ENCODE results near the gene SRC.

- TF ChIP-seq CTCF (IDR thresholded peaks at IDR 0.05) (no peak), POLR2A (IDR thresholded peaks at IDR 0.05) (no peak)
Observed at GRCh38 chr20:37452236-37452635, 106.3 kb downstream of the SRC start.

Measured in body of pancreas (tissue), 4 donors.